H1 (cell line): Measurements from ENCODE around the gene ZNF81. TPM values are rescaled to one million over a fixed set of nuclear protein-coding genes. Genes with fewer than 3 reads are reported as not detected.

ENCODE experiments used
- CTCF ChIA-PET: fragments of 300-600 bp; sonication (Branson Sonifier 250); formaldehyde crosslinking; loops from one replicate; lab custom pipeline; 2021; ENCODE audit not compliant: partially characterized antibody; lab: Charles Lee
- POLR2A ChIA-PET: fragments of 300-600 bp; sonication (Branson Sonifier 250); formaldehyde crosslinking; loops from one replicate; lab custom pipeline; 2021; ENCODE audit warnings: inconsistent platforms; ENCODE audit not compliant: partially characterized antibody; lab: Charles Lee
- DNase-seq, 2 experiments: peaks; one replicate each; pipeline versions ENCODE4 v3.0.0 to v3.0.0-alpha.2; 2010 to 2022; ENCODE audit warnings: low spot score in 2 of 2, low read depth in 1 of 2, mixed read lengths in 1 of 2
- FAIRE-seq: peaks from 2 replicates; lab custom pipeline; 2011; peaks lifted over from hg19 to GRCh38; lab: Jason Lieb, UNC
- H2AFZ ChIP-seq: 2 replicates; pipeline ENCODE4 v1.8.1; 2012; ENCODE audit warnings: low read length, inconsistent platforms
- H2AK5ac ChIP-seq: 2 replicates; pipeline ENCODE4 v1.6.1; 2013; ENCODE audit warnings: low read depth, low read length
- H2BK120ac ChIP-seq: replicated peaks from 2 replicates; pipeline ENCODE3; 2013; ENCODE audit warnings: low read depth, low read length, inconsistent platforms
- H2BK12ac ChIP-seq: 2 replicates; pipeline ENCODE4 v1.6.1; 2013; ENCODE audit warnings: low read depth, low read length
- H2BK15ac ChIP-seq: 2 replicates; pipeline ENCODE4 v1.6.1; 2013; ENCODE audit warnings: low read length
- H2BK20ac ChIP-seq: 2 replicates; pipeline ENCODE4 v1.6.1; 2013; ENCODE audit warnings: low read length
- H2BK5ac ChIP-seq: 2 replicates; pipeline ENCODE4 v1.6.1; 2013; ENCODE audit warnings: low read depth, low read length
- H3K14ac ChIP-seq: 2 replicates; pipeline ENCODE4 v1.6.1; 2013; ENCODE audit warnings: inconsistent platforms; ENCODE audit not compliant: insufficient read length
- H3K18ac ChIP-seq: 2 replicates; pipeline ENCODE4 v1.6.1; 2013; ENCODE audit warnings: low read length; ENCODE audit errors: extremely low read depth
- H3K23ac ChIP-seq: 2 replicates; pipeline ENCODE4 v1.6.1; 2013; ENCODE audit warnings: inconsistent platforms; ENCODE audit not compliant: insufficient read length
- H3K23me2 ChIP-seq: 2 replicates; pipeline ENCODE4 v1.6.1; 2013; ENCODE audit warnings: low read depth, low read length
- H3K27ac ChIP-seq: 2 replicates; pipeline ENCODE4 v1.6.1; 2011; ENCODE audit warnings: low read depth, low read length, inconsistent platforms
- H3K27me3 ChIP-seq, 4 experiments: replicated peaks in 1 of 4; 1 replicate in 1 of 4; 2 replicates in 3 of 4; pipeline versions ENCODE4 v1.6.1 to v1.8.1; 2011 to 2013; ENCODE audit warnings: low read length in 3 of 4, mild to moderate bottlenecking in 3 of 4, inconsistent platforms in 2 of 4, mixed read lengths in 2 of 4, moderate library complexity in 1 of 4; ENCODE audit not compliant: control insufficient read depth in 3 of 4, insufficient read depth in 3 of 4; ENCODE audit errors: extremely low read depth in 1 of 4
- H3K36me3 ChIP-seq, 4 experiments: 2 replicates each; pipeline versions ENCODE4 v1.6.1 to v1.8.1; 2011 to 2013; ENCODE audit warnings: mild to moderate bottlenecking in 4 of 4, low read length in 3 of 4, moderate library complexity in 2 of 4, control low read depth in 1 of 4, inconsistent platforms in 1 of 4; ENCODE audit not compliant: insufficient read depth in 4 of 4, control insufficient read depth in 2 of 4
- H3K4ac ChIP-seq: replicated peaks from 2 replicates; pipeline ENCODE3; 2013; ENCODE audit warnings: low read length, low read depth, mixed read lengths, inconsistent platforms; ENCODE audit not compliant: insufficient read length
- H3K4me1 ChIP-seq, 4 experiments: replicated peaks in 1 of 4; 1 replicate in 1 of 4; 2 replicates in 3 of 4; pipeline versions ENCODE4 v1.6.1 to v1.8.1; 2011 to 2013; ENCODE audit warnings: low read length in 3 of 4, inconsistent platforms in 2 of 4, mixed read lengths in 1 of 4; ENCODE audit not compliant: insufficient read depth in 4 of 4, control insufficient read depth in 3 of 4
- H3K4me2 ChIP-seq, 2 experiments: 2 replicates each; pipeline versions ENCODE4 v1.6.1 to v1.8.1; 2011 to 2013; ENCODE audit warnings: low read depth in 2 of 2, low read length in 2 of 2, control low read depth in 1 of 2, inconsistent platforms in 1 of 2, mild to moderate bottlenecking in 1 of 2; ENCODE audit not compliant: insufficient read depth in 1 of 2
- H3K4me3 ChIP-seq, 4 experiments: fragments of 200-600, 300-600 bp in 1 of 4; sonication (generic), shearing (Covaris generic), sonication (Bioruptor Twin) in 1 of 4; 2 replicates each; pipeline versions ENCODE4 v1.5.1 to v1.8.1; 2011 to 2016; ENCODE audit warnings: low read length in 4 of 4, low read depth in 3 of 4, control low read depth in 2 of 4, inconsistent platforms in 2 of 4, mild to moderate bottlenecking in 2 of 4, mixed read lengths in 1 of 4, moderate library complexity in 1 of 4; ENCODE audit not compliant: insufficient read depth in 2 of 4; ENCODE audit errors: extremely low read depth in 1 of 4
- H3K56ac ChIP-seq: replicated peaks from 2 replicates; pipeline ENCODE3; 2013; ENCODE audit warnings: low read depth, mild to moderate bottlenecking, mixed read lengths, low read length, inconsistent platforms; ENCODE audit not compliant: insufficient read length
- H3K79me1 ChIP-seq: 2 replicates; pipeline ENCODE4 v1.6.1; 2013; ENCODE audit warnings: low read depth, low read length, control low read depth
- H3K79me2 ChIP-seq, 2 experiments: 2 replicates each; pipeline versions ENCODE4 v1.6.1 to v1.8.1; 2012 to 2013; ENCODE audit warnings: low read length in 2 of 2, mild to moderate bottlenecking in 2 of 2, inconsistent platforms in 1 of 2; ENCODE audit not compliant: insufficient read depth in 2 of 2, control insufficient read depth in 1 of 2
- H3K9ac ChIP-seq, 4 experiments: replicated peaks in 1 of 4; 1 replicate in 1 of 4; 2 replicates in 3 of 4; pipeline versions ENCODE4 v1.6.1 to v1.8.1; 2011 to 2013; ENCODE audit warnings: low read depth in 3 of 4, low read length in 3 of 4, control low read depth in 2 of 4, mild to moderate bottlenecking in 2 of 4, moderate library complexity in 2 of 4, inconsistent platforms in 1 of 4; ENCODE audit errors: extremely low read depth in 1 of 4
- H3K9me3 ChIP-seq, 2 experiments: 2 replicates each; pipeline versions ENCODE4 v1.6.1 to v1.8.1; 2012 to 2013; ENCODE audit warnings: mild to moderate bottlenecking in 2 of 2, moderate library complexity in 2 of 2, control low read depth in 1 of 2, inconsistent platforms in 1 of 2, low read depth in 1 of 2, low read length in 1 of 2, mixed read lengths in 1 of 2; ENCODE audit not compliant: insufficient read depth in 2 of 2
- H4K20me1 ChIP-seq, 2 experiments: replicated peaks in 1 of 2; 2 replicates each; pipeline versions ENCODE3 to v1.8.1; 2011 to 2013; ENCODE audit warnings: inconsistent platforms in 2 of 2, low read length in 2 of 2, mild to moderate bottlenecking in 1 of 2; ENCODE audit not compliant: insufficient read depth in 2 of 2, control insufficient read depth in 1 of 2
- H4K5ac ChIP-seq: 2 replicates; pipeline ENCODE4 v1.6.1; 2013; ENCODE audit warnings: low read length, low read depth, mixed read lengths, inconsistent platforms; ENCODE audit not compliant: insufficient read length
- H4K8ac ChIP-seq: 2 replicates; pipeline ENCODE4 v1.8.0; 2013; ENCODE audit warnings: mild to moderate bottlenecking, moderate library complexity, low read length, inconsistent platforms; ENCODE audit not compliant: insufficient read depth; ENCODE audit errors: extremely low read depth
- H4K91ac ChIP-seq: replicated peaks from 2 replicates; pipeline ENCODE3; 2013; ENCODE audit warnings: low read length, mixed read lengths, inconsistent platforms; ENCODE audit not compliant: insufficient read length
- CTCF ChIP-seq, 3 experiments: IDR thresholded peaks; 1 replicate in 2 of 3; 2 replicates in 1 of 3; pipeline versions ENCODE4 v1.5.1 to v1.6.1; 2011; ENCODE audit warnings: low read length in 3 of 3, mild to moderate bottlenecking in 3 of 3, inconsistent platforms in 2 of 3, low read depth in 1 of 3, moderate library complexity in 1 of 3; ENCODE audit not compliant: insufficient read depth in 1 of 3; ENCODE audit errors: control extremely low read depth in 1 of 3
- WGBS, 2 experiments: shearing (Covaris generic) in 1 of 2; methylation state at CpG; one replicate each; pipeline versions ENCODE4 v1.1.6 to v1.1.7; 2013 to 2015; ENCODE audit warnings: low lambda C conversion rate in 2 of 2, mixed read lengths in 2 of 2, inconsistent platforms in 1 of 2, low coverage in 1 of 2, missing lambda C conversion rate in 1 of 2; ENCODE audit not compliant: insufficient replicate concordance in 2 of 2, insufficient coverage in 1 of 2, insufficient read length in 1 of 2; ENCODE audit errors: extremely low coverage in 1 of 2, missing lambda C conversion rate in 1 of 2; 5-methylcytosine and 5-hydroxymethylcytosine counted together
- polyA plus RNA-seq, 7 experiments: library from polyadenylated mRNA; depleted of rRNA in 3 of 7; stranded (reverse) in 5 of 7; unstranded in 2 of 7; fragments of >200 nt in 5 of 7; fragments of 200-250 nt in 2 of 7; gene quantifications; 1 replicate in 5 of 7; 2 replicates in 1 of 7; 4 replicates in 1 of 7; pipeline versions ENCODE4 v1.2.1 to v1.2.3, GENCODE V29; 2011 to 2013; ENCODE audit warnings: missing spikeins in 2 of 7, mixed read lengths in 2 of 7
- total RNA-seq: library from RNA; stranded (reverse); fragmentation: NEBNext Ultra II Directional; extraction: Animal tissue kit (Norgen Biotek cat#: 25700); gene quantifications from 2 replicates; pipeline ENCODE4 v1.2.1, GENCODE V29; 2021

The ZNF81 gene
- total and polyA plus RNA-seq, 2 of the 8 experiments (the other 6 are each of a cell fraction or from before 2014, with no cell fraction given) = 3.4 to 10.0 TPM

- H3K4me3 ChIP-seq = no peak overlapping the region
- H2BK12ac ChIP-seq = no peak overlapping the region
- H2BK15ac ChIP-seq = no peak overlapping the region
- H3K27me3 ChIP-seq = no peaks in the 10 kb centered on the region
- H3K18ac ChIP-seq = no peak overlapping the region
- no peaks in the 10 kb centered on the region for H3K36me3 ChIP-seq
- H3K14ac ChIP-seq = no peak overlapping the region
- H4K91ac ChIP-seq = no peak overlapping the region
- H2BK5ac ChIP-seq = no peak overlapping the region
- no peak overlapping the region for H3K4ac ChIP-seq
- H4K8ac ChIP-seq = no peak overlapping the region
- no peak overlapping the region for H3K27ac ChIP-seq
- H3K56ac ChIP-seq = no peak overlapping the region
- no peak overlapping the region for H4K5ac ChIP-seq
- DNase-seq (no peak), FAIRE-seq (no peak)
- no peaks in the 10 kb centered on the region for H3K4me1 ChIP-seq
- WGBS, 2 experiments = 83% methylated on average over 2 of the region's 2 CpGs; no CpG with 5 or more reads in 1 of the 2 experiments
- H3K79me2 ChIP-seq = no peaks in the 10 kb centered on the region
- H3K23me2 ChIP-seq = no peaks in the 10 kb centered on the region
- H3K4me2 ChIP-seq = no peak overlapping the region
- H3K9ac ChIP-seq = no peak overlapping the region
- no peak overlapping the region for H2AFZ ChIP-seq
- ChIA-PET POLR2A (no interaction called here), CTCF (interaction anchor here (0.6 kb wide), 1 partner anchor 12 kb away, joined by 3 read pairs; no protein-coding TSS in a partner anchor)
- H2BK120ac ChIP-seq = no peak overlapping the region
- no peaks in the 10 kb centered on the region for H4K20me1 ChIP-seq
- H2AK5ac ChIP-seq = no peak overlapping the region
- H3K9me3 ChIP-seq = no peaks in the 10 kb centered on the region
- no peak overlapping the region for H2BK20ac ChIP-seq
- H3K79me1 ChIP-seq = no peaks in the 10 kb centered on the region
- H3K23ac ChIP-seq = no peak overlapping the region
- TF ChIP-seq CTCF (IDR thresholded peaks at IDR 0.05; ENCODE audit: control extremely low read depth in 1 of 3, insufficient read depth in 1 of 3, low read depth in 1 of 3, low read length in 3 of 3) = no peak
Observed at GRCh38 chrX:47927212-47927611, 90.5 kb downstream of the ZNF81 start.
